Esophagus squamous epithelium (tissue), 4 donors: Measurements from ENCODE around the gene IKZF5.

Experiments used
- POLR2A ChIP-seq, 4 donors: fragments of 450-650 bp; IDR thresholded peaks; one replicate each; pipeline ENCODE4 v1.6.1; 2017; ENCODE audit warnings: antibody characterized with exemption in 4 of 4, mild to moderate bottlenecking in 4 of 4, moderate library complexity in 3 of 4
- TF ChIP-seq, protein P1 (sequence below), 6 experiments: fragments of 450-650 bp in 4 of 6; fragments of 200-600 bp in 2 of 6; sonication (generic) in 2 of 6; IDR thresholded peaks; one replicate each; pipeline ENCODE4 v1.5.1; 2016 to 2019; ENCODE audit warnings: antibody characterized with exemption in 6 of 6, mild to moderate bottlenecking in 4 of 6, moderate library complexity in 4 of 6

DNA sequence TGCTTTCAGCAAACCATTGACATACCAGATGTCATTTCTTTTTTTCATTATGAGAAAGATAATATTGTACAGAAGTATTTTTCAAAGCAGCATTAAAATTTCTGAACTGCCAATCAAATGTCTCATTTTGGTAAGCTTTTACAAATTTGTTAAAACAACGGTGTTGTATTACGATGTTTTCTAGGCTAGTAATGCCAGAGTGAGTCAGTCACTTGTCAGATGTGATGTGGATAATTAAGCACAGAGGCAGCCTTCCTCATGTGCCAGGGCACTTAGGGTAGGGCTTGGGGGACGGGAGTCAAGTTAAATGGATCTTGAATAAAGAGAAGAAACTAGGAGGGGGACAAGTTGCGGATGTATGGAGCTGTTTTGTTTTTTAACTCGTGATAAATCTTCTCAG, 18.3 kb downstream of the IKZF5 start:
- TF ChIP-seq, protein P1, sequence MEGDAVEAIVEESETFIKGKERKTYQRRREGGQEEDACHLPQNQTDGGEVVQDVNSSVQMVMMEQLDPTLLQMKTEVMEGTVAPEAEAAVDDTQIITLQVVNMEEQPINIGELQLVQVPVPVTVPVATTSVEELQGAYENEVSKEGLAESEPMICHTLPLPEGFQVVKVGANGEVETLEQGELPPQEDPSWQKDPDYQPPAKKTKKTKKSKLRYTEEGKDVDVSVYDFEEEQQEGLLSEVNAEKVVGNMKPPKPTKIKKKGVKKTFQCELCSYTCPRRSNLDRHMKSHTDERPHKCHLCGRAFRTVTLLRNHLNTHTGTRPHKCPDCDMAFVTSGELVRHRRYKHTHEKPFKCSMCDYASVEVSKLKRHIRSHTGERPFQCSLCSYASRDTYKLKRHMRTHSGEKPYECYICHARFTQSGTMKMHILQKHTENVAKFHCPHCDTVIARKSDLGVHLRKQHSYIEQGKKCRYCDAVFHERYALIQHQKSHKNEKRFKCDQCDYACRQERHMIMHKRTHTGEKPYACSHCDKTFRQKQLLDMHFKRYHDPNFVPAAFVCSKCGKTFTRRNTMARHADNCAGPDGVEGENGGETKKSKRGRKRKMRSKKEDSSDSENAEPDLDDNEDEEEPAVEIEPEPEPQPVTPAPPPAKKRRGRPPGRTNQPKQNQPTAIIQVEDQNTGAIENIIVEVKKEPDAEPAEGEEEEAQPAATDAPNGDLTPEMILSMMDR (IDR thresholded peaks at IDR 0.05): no peak
- no peak for TF ChIP-seq POLR2A (IDR thresholded peaks at IDR 0.05)
